ENCODE results near the gene IL34.

The IL34 gene

GRCh38 chr16:70702624-70703023, 56.3 kb downstream of the IL34 start:
- no peak for DNase-seq (ENCODE audit: low spot score)

- no peak for DNase-seq (ENCODE audit: low spot score)
Observed at GRCh38 chr16:70703041-70703834, 56.9 kb downstream of the IL34 start.

GRCh38 chr16:70703835-70704381, 57.5 kb downstream of the IL34 start:
- no peak for DNase-seq (ENCODE audit: low spot score)

GRCh38 chr16:70704586-70704985, 58.2 kb downstream of the IL34 start:
- no peak for DNase-seq (ENCODE audit: low spot score)

GRCh38 chr16:70705056-70705455, 58.7 kb downstream of the IL34 start:
- no peak for DNase-seq (ENCODE audit: low spot score)

GRCh38 chr16:70706948-70707465, 60.6 kb downstream of the IL34 start:
- no peak for DNase-seq (ENCODE audit: low spot score)

GRCh38 chr16:70708366-70709246, 62.2 kb downstream of the IL34 start:
- DNase-seq (ENCODE audit: low spot score), result no peak

- DNase-seq (ENCODE audit: low spot score), result no peak
Observed at GRCh38 chr16:70709457-70709856, 63.1 kb downstream of the IL34 start.

- no peak for DNase-seq (ENCODE audit: low spot score)
Observed at GRCh38 chr16:70709942-70710341, 63.6 kb downstream of the IL34 start.

Data from D341Med (cell line).